Stimulated activated CD4-positive, alpha-beta T cell treated with anti-CD3 and anti-CD28 coated beads, Interleukin-4, amount 100 ng/mL, for 24 hours (primary cell): ENCODE results near the gene SUCLG2.
A peak's percentile ranks its signal among the peaks of the same experiment; 100 is the strongest.

Source experiments
- DNase-seq: peaks from one replicate; pipeline ENCODE4 v3.0.0-alpha.2; 2020

Gene SUCLG2

GRCh38 chr3:67380118-67380517, 274.3 kb downstream of the SUCLG2 start:
- DNase-seq, result no peak

DNA sequence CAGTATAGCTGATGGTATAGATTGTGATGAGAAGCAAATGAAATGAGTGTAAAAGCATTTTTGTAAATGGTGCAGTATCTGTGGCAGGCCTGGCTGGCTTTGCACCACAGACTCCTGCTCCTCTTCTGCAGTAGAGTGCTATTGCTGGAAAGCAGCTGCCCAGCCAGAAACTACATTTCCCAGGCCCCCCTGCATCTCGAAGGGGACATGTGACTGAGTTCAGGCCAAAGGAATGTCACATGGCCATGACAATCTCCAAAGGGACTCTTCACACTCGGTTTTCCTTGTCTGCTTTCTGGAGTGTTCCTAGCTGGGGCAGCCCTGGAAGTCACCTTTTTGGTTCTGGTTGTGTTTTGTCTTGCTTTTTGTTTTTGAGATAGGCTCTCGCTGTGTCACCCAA, 277.1 kb downstream of the SUCLG2 start:
- no peak for DNase-seq

GRCh38 chr3:67376416-67376815, 278.0 kb downstream of the SUCLG2 start:
- DNase-seq, result no peak

DNA sequence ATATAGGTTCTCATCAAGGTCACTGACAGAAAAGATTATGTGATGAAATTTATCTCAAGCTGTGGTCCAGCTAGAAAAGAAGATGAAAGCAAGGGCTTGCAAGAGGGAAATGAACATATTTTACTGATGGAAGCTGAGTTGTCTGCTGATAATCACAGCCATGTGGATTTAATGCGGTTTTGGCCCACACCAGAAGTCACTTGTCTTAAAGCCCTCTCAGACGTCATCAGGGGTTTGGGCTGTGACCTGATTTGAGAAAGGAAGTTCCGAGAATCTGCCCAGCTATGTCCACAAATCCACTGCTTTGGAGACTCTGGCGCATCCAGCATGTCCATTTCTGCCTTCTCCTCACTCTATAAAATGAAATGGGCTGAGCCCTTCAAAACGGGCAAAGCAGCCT, 278.4 kb downstream of the SUCLG2 start:
- DNase-seq, result no peak

DNA sequence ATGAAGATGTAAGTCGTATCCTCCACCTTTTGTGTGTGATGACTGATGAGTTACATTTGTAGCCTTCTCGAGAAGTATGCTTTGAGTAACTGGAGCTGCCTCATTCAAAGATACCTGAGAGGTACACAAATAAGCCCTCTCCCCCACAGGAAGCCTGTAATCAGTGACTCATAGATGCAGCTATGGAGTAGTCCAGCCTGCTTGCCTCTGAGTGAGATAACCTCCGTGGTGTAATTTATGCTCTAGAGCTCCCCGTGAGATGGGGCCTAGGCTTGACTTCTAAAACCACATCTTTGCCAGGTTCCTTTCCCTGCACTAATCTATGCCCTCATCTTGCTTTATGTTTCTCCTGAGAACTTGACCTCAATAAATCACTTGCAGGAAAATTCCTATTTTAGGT, 291.7 kb downstream of the SUCLG2 start:
- peak; percentile 25 for DNase-seq

DNA sequence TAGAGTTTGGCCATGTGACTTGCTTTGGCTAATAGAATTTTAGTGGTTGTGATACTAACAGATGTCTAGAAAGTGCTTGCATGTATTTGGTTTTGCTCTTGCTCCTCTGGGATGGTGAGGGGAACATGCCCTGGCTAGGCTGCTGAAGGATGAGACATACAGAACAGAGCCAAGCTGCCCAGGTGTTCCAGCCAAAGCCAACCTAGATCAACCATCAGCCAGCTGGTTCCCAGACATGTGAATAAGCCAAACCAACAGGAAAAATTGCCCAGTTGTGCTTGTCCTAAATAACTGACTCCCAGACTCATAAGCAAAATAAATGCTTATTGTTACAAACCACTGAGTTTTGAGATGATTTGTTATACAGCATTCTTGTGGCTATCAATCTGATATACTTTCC, 292.6 kb downstream of the SUCLG2 start:
- no peak for DNase-seq

- no peak for DNase-seq
Observed at GRCh38 chr3:67361323-67361722, 293.1 kb downstream of the SUCLG2 start.

GRCh38 chr3:67357610-67358458, 296.6 kb downstream of the SUCLG2 start:
- DNase-seq, result no peak

DNA sequence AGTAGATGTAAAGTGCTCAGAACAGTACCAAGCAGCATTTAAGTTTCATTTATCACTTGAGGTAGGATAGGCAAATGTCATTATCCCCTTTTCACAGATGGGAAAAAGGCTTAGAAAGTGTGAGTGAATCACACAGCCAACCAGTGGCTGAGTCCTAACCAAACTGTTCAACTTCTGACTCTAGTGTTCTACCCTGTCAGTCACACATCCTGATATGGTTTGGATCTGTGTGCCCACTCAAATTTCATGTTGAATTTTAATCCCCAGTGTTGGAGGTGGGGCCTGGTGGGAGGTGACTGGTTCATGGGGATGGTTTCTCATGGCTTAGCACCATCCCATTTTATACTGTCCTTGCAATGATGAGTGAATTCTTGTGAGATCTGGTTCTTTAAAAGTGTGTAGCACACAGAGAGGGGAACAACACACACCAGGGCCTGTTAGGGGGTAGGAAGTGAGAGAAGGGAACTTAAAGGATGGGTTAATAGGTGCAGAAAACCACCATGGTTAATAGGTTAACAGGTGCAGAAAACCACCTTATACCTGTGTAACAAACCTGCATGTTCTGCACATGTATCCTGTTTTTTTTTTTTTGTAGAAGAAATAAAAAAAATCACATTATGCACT, 304.7 kb downstream of the SUCLG2 start:
- DNase-seq, result peak; percentile 65

GRCh38 chr3:67346081-67346480, 308.3 kb downstream of the SUCLG2 start:
- no peak for DNase-seq

- no peak for DNase-seq
Observed at GRCh38 chr3:67335813-67336212, 318.6 kb downstream of the SUCLG2 start.

DNA sequence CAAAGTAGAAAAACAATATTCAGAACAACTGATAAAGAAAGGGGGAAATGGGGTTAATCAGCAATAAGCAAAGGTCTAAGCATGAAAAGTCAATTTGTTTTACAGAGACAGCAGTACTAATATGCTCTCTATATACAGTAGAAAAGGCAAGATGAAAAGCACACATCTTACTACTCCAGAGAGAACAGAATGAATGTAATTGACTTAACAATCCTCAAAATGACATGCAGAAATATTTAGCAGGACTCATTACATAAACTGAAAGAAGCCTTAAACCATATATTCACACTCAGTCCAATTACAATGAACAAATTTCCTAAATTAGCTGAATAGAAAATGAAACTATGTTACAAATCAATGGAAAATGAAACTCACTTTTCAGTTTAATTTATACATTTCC, 319.8 kb downstream of the SUCLG2 start:
- no peak for DNase-seq

DNA sequence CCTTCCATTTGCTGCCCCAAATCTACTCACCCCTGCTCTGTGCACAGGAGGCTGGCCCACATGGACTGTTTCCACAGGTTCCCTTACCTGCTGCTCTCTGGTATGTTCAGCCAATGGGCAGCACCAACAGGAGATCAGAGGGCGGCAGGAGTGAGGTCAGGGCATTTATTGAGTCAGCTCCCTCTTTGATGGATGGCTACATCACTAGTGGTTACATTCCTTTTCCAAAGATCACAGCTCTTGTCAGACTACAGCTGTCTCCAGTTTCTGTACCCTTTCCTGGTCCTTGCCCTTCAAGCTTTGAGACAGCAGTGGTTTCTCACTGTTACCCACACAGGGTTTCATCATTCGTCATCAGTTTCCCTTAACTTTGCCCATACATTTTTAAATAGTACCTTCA, 325.1 kb downstream of the SUCLG2 start:
- DNase-seq, result peak; percentile 34

DNA sequence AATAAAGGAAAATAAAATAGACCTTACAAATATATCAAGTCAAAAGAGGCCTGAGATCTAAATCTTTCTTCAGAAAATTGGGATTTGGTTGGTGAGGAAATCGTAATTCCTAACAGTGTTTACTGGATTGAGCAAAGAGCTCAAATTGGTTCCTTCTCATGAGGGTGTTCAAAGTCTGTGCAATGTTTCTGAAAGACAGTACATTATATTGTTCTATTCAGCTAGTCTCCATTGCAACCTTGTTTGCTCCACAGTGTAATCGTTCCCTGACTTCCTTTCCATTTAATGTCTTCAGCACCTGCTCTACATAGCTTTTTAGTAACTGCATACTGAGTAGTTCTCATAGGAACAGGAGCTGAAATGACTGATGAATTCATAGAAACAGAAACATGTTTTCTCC, 326.8 kb downstream of the SUCLG2 start:
- no peak for DNase-seq

GRCh38 chr3:67325231-67325630, 329.2 kb downstream of the SUCLG2 start:
- DNase-seq, result no peak
